ENCODE data around the gene BTAF1.

GRCh38 chr10:91925022-91925320 lies 1.4 kb downstream of the BTAF1 start:
- no peak for TF ChIP-seq CTCF (IDR thresholded peaks at IDR 0.05)
- no peak for TF ChIP-seq POLR2A (IDR thresholded peaks at IDR 0.05)
